Stomach (tissue), 9 donors: Measurements from ENCODE around the gene SOX8. TPM values are rescaled to one million over a fixed set of nuclear protein-coding genes. Genes with fewer than 3 reads are reported as not detected.
"Not testable (repeated sequence)": the region's sequence is repeated elsewhere in the genome, so short reads cannot be mapped to it uniquely, and the experiment has no call there.

ENCODE experiments used
- DNase-seq, 2 donors: peaks; one replicate each; pipeline versions ENCODE4 v3.0.0 to v3.0.0-alpha.2; 2013 to 2019
- H3K27ac ChIP-seq, 5 donors: fragments of 200-600 bp in 4 of 5; sonication (generic) in 4 of 5; one replicate each; pipeline ENCODE4 v1.5.1; 2013 to 2019; ENCODE audit warnings: mild to moderate bottlenecking in 1 of 5, moderate library complexity in 1 of 5
- H3K27me3 ChIP-seq, 3 donors: fragments of 200-600 bp; sonication (generic); one replicate each; pipeline ENCODE4 v1.5.1; 2017 to 2019; ENCODE audit warnings: mixed run types in 1 of 3
- H3K36me3 ChIP-seq, 4 donors: fragments of 200-600 bp; sonication (generic); 1 replicate in 3 of 4; 2 replicates in 1 of 4; pipeline ENCODE4 v1.5.1; 2016 to 2019
- H3K4me1 ChIP-seq, 4 donors: fragments of 200-600 bp; sonication (generic); one replicate each; pipeline ENCODE4 v1.5.1; 2016 to 2019
- H3K4me3 ChIP-seq, 4 donors: fragments of 200-600 bp; sonication (generic) in 3 of 4; one replicate each; pipeline ENCODE4 v1.5.1; 2016 to 2019; ENCODE audit warnings: mild to moderate bottlenecking in 1 of 4
- H3K9me3 ChIP-seq, 4 donors: fragments of 200-600 bp; sonication (generic); one replicate each; pipeline ENCODE4 v1.5.1; 2016 to 2019
- CTCF ChIP-seq, 7 experiments: fragments of 450-650 bp in 4 of 7; fragments of 200-600 bp in 3 of 7; sonication (generic) in 3 of 7; IDR thresholded peaks; one replicate each; pipeline ENCODE4 v1.5.1; 2016 to 2019; ENCODE audit warnings: antibody characterized with exemption in 7 of 7, control low read depth in 2 of 7, mild to moderate bottlenecking in 1 of 7
- EP300 ChIP-seq: sonication (generic); formaldehyde crosslinking; IDR thresholded peaks from one replicate; pipeline ENCODE4 v1.6.1; 2017; ENCODE audit warnings: antibody characterized with exemption
- POLR2A ChIP-seq, 4 donors: fragments of 450-650 bp; IDR thresholded peaks; one replicate each; pipeline ENCODE4 v1.6.1; 2016; ENCODE audit warnings: antibody characterized with exemption in 4 of 4, control low read depth in 2 of 4, mild to moderate bottlenecking in 1 of 4, moderate library complexity in 1 of 4
- POLR2AphosphoS5 ChIP-seq, 3 donors: sonication (generic); formaldehyde crosslinking; IDR thresholded peaks; one replicate each; pipeline ENCODE4 v1.6.1; 2016; ENCODE audit warnings: antibody characterized with exemption in 3 of 3
- WGBS, 5 donors: extraction: QIAGEN DNeasy Blood & Tissue Kit in 3 of 5; methylation state at CpG; one replicate each; pipeline versions ENCODE4 v1.1.5 to v1.1.7; 2013 to 2018; 5-methylcytosine and 5-hydroxymethylcytosine counted together
- intact Hi-C: fragments of 100-400 bp; cut with DNase I; formaldehyde crosslinking; loops from one replicate; pipeline ENCODE4 v1.15.1; 2023; ENCODE audit warnings: low total_unique reads
- polyA plus RNA-seq, 3 donors: library from polyadenylated mRNA; stranded (reverse); fragments of 200-250 nt; gene quantifications; one replicate each; pipeline ENCODE4 v1.2.3, GENCODE V29; 2013
- total RNA-seq, 5 donors: library from RNA; depleted of rRNA; stranded (reverse); fragments of >200 nt; gene quantifications; one replicate each; pipeline versions ENCODE4 v1.1.0 to v1.2.3, GENCODE V29; 2014 to 2016
- donor health status: healthy with polysubstance abuse.
- donor health status: Bipolar disorder and iron deficiency.
- donor health status: healthy.

Gene SOX8
- total and polyA plus RNA-seq, 8 donors = 0.45 to 15.1 (median 1.1) TPM; not detected in 3

- 71 to 90% (median 87%) methylated on average over 10 of the region's 10 CpGs for WGBS, 5 donors
- Histone ChIP-seq H3K27me3 (no peaks in the 10 kb centered on the region), H3K36me3 (peaks cover 0 to 60% (median 47%) of the 10 kb centered on the region in 4 donors), H3K4me3 (no peak overlapping the region), H3K9me3 (peaks cover 0 to 23% (median 15%) of the 10 kb centered on the region in 4 donors), H3K27ac (no peak overlapping the region), H3K4me1 (no peaks in the 10 kb centered on the region)
- no peak for DNase-seq
- TF ChIP-seq CTCF (IDR thresholded peaks at IDR 0.05) = no peak
- intact Hi-C loops = no loop called here
Measured at GRCh38 chr16:945271-946047, 36.1 kb upstream of the SOX8 start.

- no peak for TF ChIP-seq POLR2AphosphoS5 (IDR thresholded peaks at IDR 0.05)
- TF ChIP-seq POLR2A (IDR thresholded peaks at IDR 0.05) = no peak
- no peak for TF ChIP-seq EP300
- no peak for TF ChIP-seq CTCF (IDR thresholded peaks at IDR 0.05)
- Histone ChIP-seq H3K27me3 (no peaks in the 10 kb centered on the region), H3K27ac (no peak overlapping the region), H3K4me3 (no peak overlapping the region), H3K4me1 (no peaks in the 10 kb centered on the region), H3K9me3 (peaks cover 0 to 22% (median 15%) of the 10 kb centered on the region in 4 donors), H3K36me3 (peaks cover 0 to 57% (median 46%) of the 10 kb centered on the region in 4 donors)
- 83 to 98% (median 91%) methylated on average over 5 to 8 of the region's 8 CpGs for WGBS, 5 donors
- intact Hi-C loops = no loop called here
- DNase-seq = no peak
Measured at GRCh38 chr16:946048-946395, 35.5 kb upstream of the SOX8 start.

GRCh38 chr16:947255-947921, 34.2 kb upstream of the SOX8 start:
- Histone ChIP-seq H3K4me3 (no peak overlapping the region), H3K36me3 (peaks cover 0 to 57% (median 49%) of the 10 kb centered on the region in 4 donors), H3K27ac (no peak overlapping the region), H3K9me3 (peaks cover 0 to 8% (median 4%) of the 10 kb centered on the region in 4 donors), H3K4me1 (no peaks in the 10 kb centered on the region), H3K27me3 (no peaks in the 10 kb centered on the region)
- WGBS, 5 donors = 82 to 92% (median 89%) methylated on average over 19 to 21 of the region's 21 CpGs
- intact Hi-C loops = no loop called here
- TF ChIP-seq POLR2A (IDR thresholded peaks at IDR 0.05) (no peak), CTCF (IDR thresholded peaks at IDR 0.05) (no peak), POLR2AphosphoS5 (IDR thresholded peaks at IDR 0.05) (no peak), EP300 (no peak)
- DNase-seq = no peak

DNA sequence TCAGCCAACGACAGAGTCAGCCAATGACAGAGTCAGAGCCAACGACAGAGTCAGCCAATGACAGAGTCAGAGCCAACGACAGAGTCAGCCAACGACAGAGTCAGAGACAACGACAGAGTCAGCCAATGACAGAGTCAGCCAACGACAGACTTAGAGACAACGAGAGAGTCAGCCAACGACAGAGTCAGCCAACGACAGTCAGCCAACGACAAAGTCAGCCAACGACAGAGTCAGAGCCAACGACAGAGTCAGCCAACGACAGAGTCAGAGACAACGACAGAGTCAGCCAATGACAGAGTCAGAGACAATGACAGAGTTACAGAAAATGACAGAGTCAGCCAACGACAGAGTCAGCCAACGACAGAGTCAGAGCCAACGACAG, 33.7 kb upstream of the SOX8 start:
- DNase-seq, H3K9me3 ChIP-seq, H3K4me1 ChIP-seq, H3K27ac ChIP-seq, H3K4me3 ChIP-seq, intact Hi-C loops, H3K27me3 ChIP-seq: not testable (repeated sequence)
- H3K36me3 ChIP-seq = peaks cover 0 to 55% (median 49%) of the 10 kb centered on the region in 4 donors
- WGBS, 5 donors = 82 to 90% (median 88%) methylated on average over 17 of the region's 17 CpGs

DNA sequence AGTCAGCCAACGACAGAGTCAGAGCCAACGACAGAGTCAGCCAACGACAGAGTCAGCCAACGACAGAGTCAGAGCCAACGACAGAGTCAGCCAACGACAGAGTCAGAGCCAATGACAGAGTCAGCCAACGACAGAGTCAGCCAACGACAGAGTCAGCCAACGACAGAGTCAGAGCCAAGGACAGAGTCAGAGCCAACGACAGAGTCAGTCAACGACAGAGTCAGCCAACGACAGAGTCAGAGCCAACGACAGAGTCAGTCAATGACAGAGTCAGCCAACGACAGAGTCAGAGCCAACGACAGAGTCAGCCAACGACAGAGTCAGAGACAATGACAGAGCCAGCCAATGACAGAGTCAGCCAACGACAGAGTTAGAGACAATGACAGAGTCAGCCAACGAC, 32.8 kb upstream of the SOX8 start:
- H3K27ac ChIP-seq, H3K4me1 ChIP-seq, H3K9me3 ChIP-seq, DNase-seq, H3K27me3 ChIP-seq, intact Hi-C loops, H3K4me3 ChIP-seq: not testable (repeated sequence)
- peaks cover 0 to 55% (median 49%) of the 10 kb centered on the region in 4 donors for H3K36me3 ChIP-seq
- WGBS, 5 donors = 76 to 89% (median 86%) methylated on average over 10 to 18 of the region's 18 CpGs

DNA sequence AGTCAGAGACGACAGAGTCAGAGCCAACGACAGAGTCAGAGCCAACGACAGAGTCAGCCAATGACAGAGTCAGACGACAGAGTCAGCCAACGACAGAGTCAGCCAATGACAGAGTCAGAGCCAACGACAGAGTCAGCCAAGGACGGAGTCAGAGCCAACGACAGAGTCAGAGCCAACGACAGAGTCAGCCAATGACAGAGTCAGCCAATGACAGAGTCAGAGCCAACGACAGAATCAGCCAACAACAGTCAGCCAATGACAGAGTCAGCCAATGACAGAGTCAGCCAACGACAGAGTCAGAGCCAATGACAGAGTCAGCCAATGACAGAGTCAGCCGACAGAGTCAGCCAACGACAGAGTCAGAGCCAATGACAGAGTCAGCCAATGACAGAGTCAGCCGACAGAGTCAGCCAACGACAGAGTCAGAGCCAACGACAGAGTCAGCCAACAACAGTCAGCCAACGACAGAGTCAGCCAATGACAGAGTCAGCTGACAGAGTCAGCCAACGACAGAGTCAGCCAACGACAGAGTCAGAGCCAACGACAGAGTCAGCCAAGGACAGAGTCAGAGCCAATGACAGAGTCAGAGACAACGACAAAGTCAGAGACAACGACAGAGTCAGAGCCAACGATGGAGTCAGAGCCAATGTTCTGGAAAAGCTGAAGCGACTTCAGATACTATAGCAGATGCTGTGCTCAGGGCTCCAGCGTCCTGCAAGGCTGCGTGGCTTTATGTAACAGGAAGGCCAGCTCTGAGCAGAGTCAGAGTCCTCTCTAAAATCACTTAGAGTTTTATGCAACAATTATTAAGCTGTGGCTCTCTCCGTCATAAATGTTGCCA, 30.6 kb upstream of the SOX8 start:
- H3K4me1 ChIP-seq, intact Hi-C loops, DNase-seq, H3K27ac ChIP-seq, H3K27me3 ChIP-seq, H3K9me3 ChIP-seq, H3K4me3 ChIP-seq: not testable (repeated sequence)
- peaks cover 5 to 47% (median 44%) of the 10 kb centered on the region in 4 donors for H3K36me3 ChIP-seq
- 76 to 88% (median 82%) methylated on average over 25 to 27 of the region's 27 CpGs for WGBS, 5 donors
